ENCODE data around the gene PSMC3IP. TPM values are rescaled to one million over a fixed set of nuclear protein-coding genes. Genes with fewer than 3 reads are reported as not detected.
A peak's percentile ranks its signal among the peaks of the same experiment; 100 is the strongest.
"Not testable (repeated sequence)": the region's sequence is repeated elsewhere in the genome, so short reads cannot be mapped to it uniquely, and the experiment has no call there.

Gene PSMC3IP
- 5.6 and 29.6 TPM in 2 replicates for total RNA-seq (2014; rRNA removed; shearing (Covaris generic); ENCODE audit: low replicate concordance)

GRCh38 chr17:42577532-42578281, at the start of gene PSMC3IP:
Gene PSMC3IP (minus strand): TSS chr17:42577729. CDS start chr17:42577686, 43 bp downstream.
- peak; percentile 97 for DNase-seq
- H3K27me3 ChIP-seq: no peaks in the 10 kb centered on the region
- peak within 1 kb of the TSS; percentile 93 for H3K4me3 ChIP-seq
- no peaks in the 10 kb centered on the region for H3K9me3 ChIP-seq
- peaks cover 62% of the 10 kb centered on the region for H3K36me3 ChIP-seq

- Histone ChIP-seq H3K36me3 (no peaks in the 10 kb centered on the region), H3K4me3 (no peak overlapping the region), H3K9me3 (no peaks in the 10 kb centered on the region), H3K27me3 (no peaks in the 10 kb centered on the region)
- peak; percentile 51 for DNase-seq
Measured at GRCh38 chr17:42623732-42624596, 46.4 kb upstream of the PSMC3IP start.

GRCh38 chr17:42623271-42623670, 45.7 kb upstream of the PSMC3IP start:
- no peak overlapping the region for H3K4me3 ChIP-seq

GRCh38 chr17:42621987-42622386, 44.5 kb upstream of the PSMC3IP start:
- DNase-seq, H3K4me3 ChIP-seq: not testable (repeated sequence)

More at GRCh38 chr17:42623271-42623670, 45.7 kb upstream of the PSMC3IP start:
- no peak for DNase-seq
- Histone ChIP-seq H3K27me3 (no peaks in the 10 kb centered on the region), H3K9me3 (no peaks in the 10 kb centered on the region), H3K36me3 (no peaks in the 10 kb centered on the region)

GRCh38 chr17:42618442-42619150, 41.1 kb upstream of the PSMC3IP start:
- Histone ChIP-seq H3K4me3 (no peak overlapping the region), H3K27me3 (no peaks in the 10 kb centered on the region), H3K9me3 (no peaks in the 10 kb centered on the region), H3K36me3 (peaks cover 22% of the 10 kb centered on the region)
- peak; percentile 14 for DNase-seq

More at GRCh38 chr17:42621987-42622386, 44.5 kb upstream of the PSMC3IP start:
- not testable (repeated sequence) for H3K27me3 ChIP-seq, H3K9me3 ChIP-seq, H3K36me3 ChIP-seq

GRCh38 chr17:42617956-42618431, 40.5 kb upstream of the PSMC3IP start:
- Histone ChIP-seq H3K36me3 (peaks cover 27% of the 10 kb centered on the region), H3K4me3 (no peak overlapping the region), H3K27me3 (no peaks in the 10 kb centered on the region), H3K9me3 (no peaks in the 10 kb centered on the region)
- DNase-seq: no peak

- Histone ChIP-seq H3K27me3 (no peaks in the 10 kb centered on the region), H3K36me3 (peaks cover 54% of the 10 kb centered on the region), H3K9me3 (no peaks in the 10 kb centered on the region), H3K4me3 (no peak overlapping the region)
- no peak for DNase-seq
Measured at GRCh38 chr17:42613699-42614295, 36.3 kb upstream of the PSMC3IP start.

GRCh38 chr17:42612013-42612412, 34.5 kb upstream of the PSMC3IP start:
- H3K9me3 ChIP-seq: no peaks in the 10 kb centered on the region
- H3K27me3 ChIP-seq: no peaks in the 10 kb centered on the region
- no peak overlapping the region for H3K4me3 ChIP-seq
- H3K36me3 ChIP-seq: peaks cover 54% of the 10 kb centered on the region
- no peak for DNase-seq

- H3K4me3 ChIP-seq: peak overlapping the region; percentile 91
- not testable (repeated sequence) for H3K9me3 ChIP-seq, H3K27me3 ChIP-seq
- H3K36me3 ChIP-seq: peaks cover 44% of the 10 kb centered on the region
- DNase-seq: peak; percentile 44
Measured at GRCh38 chr17:42609814-42610801, 32.6 kb upstream of the PSMC3IP start.

GRCh38 chr17:42609182-42609813, 31.8 kb upstream of the PSMC3IP start, which contains the start of the genes RETREG3 and TUBG1:
Gene RETREG3 (minus strand): TSS chr17:42609374. CDS start chr17:42609324, 50 bp downstream.
Gene TUBG1 (plus strand): TSS chr17:42609683. CDS start chr17:42609738, 55 bp downstream.
- DNase-seq: peak; percentile 99
- Histone ChIP-seq H3K4me3 (peak within 1 kb of the TSS; percentile 91), H3K9me3 (no peaks in the 10 kb centered on the region), H3K27me3 (no peaks in the 10 kb centered on the region), H3K36me3 (peaks cover 37% of the 10 kb centered on the region)

- peaks cover 32% of the 10 kb centered on the region for H3K36me3 ChIP-seq
- H3K4me3 ChIP-seq: peak overlapping the region; percentile 91
- no peaks in the 10 kb centered on the region for H3K27me3 ChIP-seq
- DNase-seq: no peak
- no peaks in the 10 kb centered on the region for H3K9me3 ChIP-seq
Measured at GRCh38 chr17:42608305-42609181, 31.0 kb upstream of the PSMC3IP start.

GRCh38 chr17:42607769-42608168, 30.2 kb upstream of the PSMC3IP start:
- DNase-seq: no peak
- peak overlapping the region; percentile 91 for H3K4me3 ChIP-seq
- H3K27me3 ChIP-seq: no peaks in the 10 kb centered on the region
- peaks cover 29% of the 10 kb centered on the region for H3K36me3 ChIP-seq
- no peaks in the 10 kb centered on the region for H3K9me3 ChIP-seq

- Histone ChIP-seq H3K36me3 (peaks cover 5% of the 10 kb centered on the region), H3K9me3 (no peaks in the 10 kb centered on the region), H3K27me3 (no peaks in the 10 kb centered on the region), H3K4me3 (no peak overlapping the region)
- no peak for DNase-seq
Measured at GRCh38 chr17:42603318-42603717, 25.8 kb upstream of the PSMC3IP start.

- Histone ChIP-seq H3K4me3 (no peak overlapping the region), H3K36me3 (peaks cover 5% of the 10 kb centered on the region), H3K9me3 (no peaks in the 10 kb centered on the region), H3K27me3 (no peaks in the 10 kb centered on the region)
- no peak for DNase-seq
Measured at GRCh38 chr17:42598905-42599304, 21.4 kb upstream of the PSMC3IP start.
